CD4-positive, alpha-beta T cell treated with Interleukin-15 for 1 hour (primary cell): ENCODE measurements around the gene KRTAP2-2.
"Not testable (repeated sequence)": the region's sequence is repeated elsewhere in the genome, so short reads cannot be mapped to it uniquely, and the experiment has no call there.

Experiments used
- DNase-seq: peaks from one replicate; pipeline ENCODE4 v3.0.0-alpha.2; 2020

KRTAP2-2 gene, protein sequence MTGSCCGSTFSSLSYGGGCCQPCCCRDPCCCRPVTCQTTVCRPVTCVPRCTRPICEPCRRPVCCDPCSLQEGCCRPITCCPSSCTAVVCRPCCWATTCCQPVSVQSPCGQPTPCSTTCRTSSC

DNA sequence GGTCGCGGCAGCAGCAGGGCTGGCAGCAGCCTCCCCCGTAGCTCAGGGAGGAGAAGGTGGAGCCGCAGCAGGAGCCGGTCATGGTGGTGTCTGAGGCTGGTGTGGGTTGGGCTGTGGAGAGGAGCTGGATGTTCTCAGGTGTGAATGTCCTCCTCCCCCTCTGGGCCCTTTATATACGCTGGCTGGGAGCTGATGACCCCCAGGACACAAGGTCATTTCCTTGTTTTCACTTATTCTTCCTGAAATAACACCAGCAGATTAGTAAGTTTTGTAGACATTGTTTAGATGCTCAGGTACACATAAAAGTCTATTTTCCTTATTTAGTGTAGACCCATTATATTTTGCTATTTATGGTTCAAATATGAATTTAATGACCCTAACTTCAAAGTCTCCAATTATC, at the start of gene KRTAP2-2:
TSS of gene KRTAP2-2 (minus strand) at position 101 of the 400 bp plus-strand sequence. CDS start at position 82, 19 bp downstream.
- not testable (repeated sequence) for DNase-seq

DNA sequence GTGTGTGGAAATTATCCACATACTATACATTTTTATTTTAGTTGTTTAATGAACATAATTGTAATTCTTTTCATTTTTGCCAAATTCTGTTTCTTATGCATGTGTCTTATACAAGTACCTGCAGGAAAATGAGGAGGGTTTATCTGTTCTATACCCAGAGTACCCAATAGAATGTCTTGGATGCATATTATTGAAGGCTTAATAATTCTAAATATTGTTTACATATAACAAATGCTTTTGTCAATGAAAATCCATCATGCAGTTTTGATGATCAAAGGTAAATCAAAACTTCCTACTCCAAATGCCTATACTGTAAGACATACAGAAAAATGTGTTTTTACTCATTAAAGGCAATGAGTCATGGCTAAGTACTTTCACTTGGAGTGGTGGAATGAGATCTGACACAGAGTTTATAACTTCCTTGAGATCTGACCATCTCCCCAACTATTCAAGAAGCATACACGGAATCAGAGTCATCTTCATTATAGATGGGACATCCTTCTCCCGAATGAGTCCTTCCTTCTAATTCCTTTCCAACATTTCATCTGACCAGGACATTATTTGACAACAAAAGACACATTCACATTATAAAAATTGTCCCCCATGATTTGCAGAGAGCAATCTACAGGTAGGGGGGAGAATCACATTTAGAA, 49.5 kb upstream of the KRTAP2-2 start:
- not testable (repeated sequence) for DNase-seq

DNA sequence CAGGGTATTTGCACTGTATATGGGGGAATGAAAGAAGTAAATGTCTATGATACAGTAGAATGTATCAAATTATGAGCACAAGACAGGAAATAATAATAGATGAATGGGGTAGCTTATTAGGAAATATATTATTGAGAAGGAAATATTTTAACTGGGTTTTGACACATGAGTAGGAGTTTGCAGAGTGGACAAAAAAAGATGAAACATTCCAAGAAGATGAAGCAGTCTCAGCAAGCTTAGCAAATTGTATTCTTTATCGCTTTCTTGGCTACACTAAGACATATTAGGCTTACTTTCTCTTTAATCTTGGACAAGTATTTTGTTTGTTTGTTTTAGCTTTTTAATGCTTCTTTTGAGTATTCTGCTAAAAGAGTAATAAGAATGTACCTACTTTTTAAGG, 48.9 kb upstream of the KRTAP2-2 start:
- no peak for DNase-seq

DNA sequence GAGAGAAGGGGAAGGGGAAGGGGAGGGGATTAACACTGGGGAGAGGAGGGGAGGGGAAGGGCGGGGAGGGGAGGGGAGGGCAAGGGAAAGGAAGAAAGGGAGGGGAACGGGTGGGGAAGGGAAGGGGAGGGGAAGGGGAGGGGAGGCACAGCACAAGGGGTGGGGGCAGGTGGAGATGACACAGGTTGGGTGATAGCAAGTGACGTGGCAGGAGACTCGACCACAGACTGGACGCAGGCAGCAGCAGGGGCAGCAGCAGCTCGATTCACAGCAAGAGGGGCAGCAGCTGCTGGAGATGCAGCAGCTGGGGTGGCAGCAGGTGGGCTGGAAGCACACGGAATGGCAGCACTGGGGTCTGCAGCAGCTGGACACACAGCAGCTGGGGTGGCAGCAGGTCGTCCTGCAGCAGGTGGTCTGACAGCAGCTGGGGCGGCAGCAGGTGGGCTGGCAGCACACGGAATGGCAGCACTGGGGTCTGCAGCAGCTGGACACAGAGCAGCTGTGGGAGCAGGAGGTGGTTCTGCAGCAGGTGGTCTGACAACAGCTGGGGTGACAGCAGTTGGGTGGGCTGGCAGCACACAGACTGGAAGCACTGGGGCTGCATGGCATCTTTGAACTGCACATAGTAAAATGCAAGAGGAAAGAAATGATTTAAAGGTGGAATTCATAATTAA, 46.7 kb upstream of the KRTAP2-2 start, which contains the start of gene KRTAP4-16:
TSS of gene KRTAP4-16 (minus strand) at position 624 of the 674 bp plus-strand sequence. CDS start at position 624, 0 bp downstream.
- DNase-seq, result no peak

DNA sequence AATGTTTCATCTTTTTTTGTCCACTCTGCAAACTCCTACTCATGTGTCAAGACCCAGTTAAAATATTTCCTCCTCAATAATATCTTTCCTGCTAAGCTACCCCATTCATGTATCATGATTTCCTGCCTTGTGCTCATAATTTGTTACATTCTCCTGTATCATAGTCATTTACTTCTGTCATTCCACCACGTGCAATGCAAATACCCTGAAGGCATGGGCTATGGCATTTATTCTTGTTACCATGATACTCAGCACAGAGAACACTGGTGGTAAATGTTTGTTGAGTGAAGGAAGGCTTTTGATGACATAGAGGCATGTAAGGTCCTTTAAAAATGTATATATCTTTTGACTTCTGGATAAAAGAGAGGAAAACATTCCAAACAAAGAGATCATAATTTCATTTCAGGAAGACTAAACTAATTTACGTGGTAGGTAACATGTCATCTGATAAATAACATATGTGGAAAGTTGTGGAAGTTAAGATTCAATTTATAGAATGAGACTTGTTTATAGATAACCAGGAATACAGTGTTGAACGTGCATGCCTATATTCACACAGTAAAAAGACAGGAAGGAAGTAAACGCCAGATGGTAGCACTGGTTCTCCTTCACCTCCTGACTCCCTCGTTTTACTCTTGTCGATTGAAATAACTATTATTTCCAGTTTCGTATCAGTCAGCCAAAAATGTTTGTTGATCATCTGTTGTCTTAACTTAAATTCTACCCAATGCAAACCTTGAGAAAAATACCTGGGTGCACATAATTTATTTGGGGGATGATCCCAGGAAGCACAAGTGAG, 44.9 kb upstream of the KRTAP2-2 start:
- not testable (repeated sequence) for DNase-seq

DNA sequence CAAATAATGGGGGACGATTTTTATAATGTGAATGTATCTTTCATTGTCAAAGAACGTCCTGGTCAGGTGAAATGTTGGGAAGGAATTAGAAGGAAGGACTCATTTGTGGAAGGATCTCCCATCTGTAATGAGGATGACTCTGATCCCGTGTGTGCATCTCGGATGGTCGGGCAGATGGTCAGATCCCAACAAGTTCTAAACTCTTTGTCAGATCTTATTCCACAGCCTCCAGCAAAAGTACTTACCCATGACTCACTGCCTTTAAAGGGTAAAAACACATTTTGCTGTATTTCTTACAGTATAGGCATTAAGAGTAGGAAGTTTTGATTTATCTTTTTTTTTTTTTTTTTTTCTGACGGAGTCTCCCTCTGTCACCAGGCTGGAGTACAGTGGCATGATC, 43.5 kb upstream of the KRTAP2-2 start:
- no peak for DNase-seq

DNA sequence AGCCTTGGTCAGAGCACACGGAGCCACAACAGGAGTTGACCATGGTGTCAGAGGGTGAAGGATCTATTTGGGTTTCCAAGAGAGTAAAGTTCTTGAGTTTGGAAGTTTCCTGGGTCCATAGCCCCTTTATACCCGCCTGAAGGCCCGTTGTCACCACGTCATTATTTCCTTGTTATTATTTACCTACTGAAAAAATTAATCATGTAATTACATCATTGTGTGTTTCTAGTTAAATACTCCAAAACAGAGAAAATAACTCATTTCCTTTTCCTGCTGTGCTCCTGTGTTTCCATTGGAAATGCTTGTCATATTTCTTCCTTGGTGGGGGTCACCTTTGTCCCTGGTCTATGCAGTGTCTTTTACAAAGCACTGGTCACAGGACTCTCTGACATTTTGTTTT, 43.0 kb upstream of the KRTAP2-2 start, which contains the start of gene KRTAP4-8:
TSS of gene KRTAP4-8 (minus strand) at position 101 of the 400 bp plus-strand sequence. CDS start at position 43, 58 bp downstream.
- DNase-seq, result no peak

DNA sequence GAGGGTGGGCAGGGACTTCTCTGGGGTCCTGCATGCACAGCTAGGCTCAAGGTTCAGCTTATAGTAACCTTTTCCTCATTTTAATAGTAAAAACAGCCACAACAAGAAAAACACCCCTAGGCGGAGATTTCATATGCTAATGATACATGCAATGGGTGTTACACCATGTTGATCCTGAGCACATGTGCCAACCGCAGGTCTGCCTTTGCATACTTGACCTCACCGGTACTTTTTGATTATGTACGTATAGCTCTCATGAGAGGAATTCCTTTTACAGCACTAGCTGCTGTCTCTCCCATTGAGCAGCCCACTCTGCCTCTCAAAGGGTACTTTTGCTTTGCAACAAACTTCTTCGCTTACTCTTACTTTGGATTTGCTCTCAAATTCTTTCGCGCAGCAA, 41.0 kb upstream of the KRTAP2-2 start:
- no peak for DNase-seq

DNA sequence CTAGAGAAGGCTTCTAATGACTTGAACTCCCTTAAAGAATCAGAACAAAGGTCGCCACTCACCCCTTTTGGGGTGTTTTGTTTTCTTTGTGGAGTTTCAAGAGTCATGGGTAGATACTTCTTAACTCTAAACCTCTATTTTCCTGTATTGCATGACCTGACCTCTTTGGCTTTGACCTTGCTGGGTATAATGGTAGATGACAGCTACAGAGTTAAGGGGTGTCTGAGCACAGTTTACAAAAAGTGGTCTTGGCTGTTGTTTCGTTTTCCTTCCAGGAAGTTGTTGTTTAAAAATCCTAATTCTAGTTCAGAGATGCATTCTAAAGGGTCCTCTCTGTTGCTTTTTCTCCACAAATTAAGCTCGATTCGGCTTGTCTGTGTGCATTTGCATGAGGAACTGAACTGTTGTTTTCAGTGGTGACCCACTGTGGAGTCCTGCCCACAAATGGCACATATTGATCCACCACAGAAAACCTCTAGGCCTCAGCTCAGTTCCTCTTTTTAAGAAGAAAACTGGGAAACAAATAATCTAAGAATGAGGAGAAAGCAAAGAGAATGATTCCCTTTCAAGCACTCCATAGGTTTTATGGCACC, 33.8 kb upstream of the KRTAP2-2 start:
- DNase-seq, result not testable (repeated sequence)

DNA sequence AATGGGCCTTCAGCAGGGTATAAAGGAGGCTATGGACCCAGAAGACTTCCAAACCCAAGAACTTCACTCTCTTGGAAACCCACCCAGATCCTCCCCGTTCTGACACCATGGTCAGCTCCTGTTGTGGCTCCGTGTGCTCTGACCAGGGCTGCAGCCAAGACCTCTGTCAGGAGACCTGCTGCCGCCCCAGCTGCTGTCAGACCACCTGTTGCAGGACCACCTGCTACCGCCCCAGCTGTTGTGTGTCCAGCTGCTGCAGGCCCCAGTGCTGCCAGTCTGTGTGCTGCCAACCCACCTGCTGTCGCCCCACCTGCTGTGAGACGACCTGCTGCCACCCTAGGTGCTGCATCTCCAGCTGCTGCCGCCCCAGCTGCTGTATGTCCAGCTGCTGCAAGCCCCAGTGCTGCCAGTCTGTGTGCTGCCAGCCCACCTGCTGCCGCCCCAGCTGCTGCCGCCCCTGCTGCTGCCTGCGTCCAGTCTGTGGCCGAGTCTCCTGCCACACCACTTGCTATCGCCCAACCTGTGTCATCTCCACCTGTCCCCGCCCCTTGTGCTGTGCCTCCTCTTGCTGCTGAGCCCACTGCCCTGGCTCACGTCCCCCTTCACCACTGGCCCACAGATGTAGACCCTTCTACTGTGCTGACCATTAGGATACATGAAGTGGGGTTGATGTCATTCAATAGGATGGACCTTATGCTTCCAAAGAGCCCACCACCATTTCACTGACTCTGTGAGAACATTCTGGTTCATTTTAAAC, 29.2 kb upstream of the KRTAP2-2 start, which contains the start of gene KRTAP4-7:
TSS of gene KRTAP4-7 (plus strand) at position 51 of the 757 bp plus-strand sequence. CDS start at position 108, 57 bp downstream.
- DNase-seq, result not testable (repeated sequence)

DNA sequence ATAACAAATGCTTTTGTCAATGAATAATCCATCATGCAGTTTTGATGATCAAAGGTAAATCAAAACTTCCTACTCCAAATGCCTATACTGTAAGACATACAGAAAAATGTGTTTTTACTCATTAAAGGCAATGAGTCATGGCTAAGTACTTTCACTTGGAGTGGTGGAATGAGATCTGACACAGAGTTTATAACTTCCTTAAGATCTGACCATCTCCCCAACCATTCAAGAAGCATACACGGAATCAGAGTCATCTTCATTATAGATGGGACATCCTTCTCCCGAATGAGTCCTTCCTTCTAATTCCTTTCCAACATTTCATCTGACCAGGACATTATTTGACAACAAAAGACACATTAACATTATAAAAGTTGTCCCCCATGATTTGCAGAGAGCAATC, 28.4 kb upstream of the KRTAP2-2 start:
- DNase-seq, result not testable (repeated sequence)

DNA sequence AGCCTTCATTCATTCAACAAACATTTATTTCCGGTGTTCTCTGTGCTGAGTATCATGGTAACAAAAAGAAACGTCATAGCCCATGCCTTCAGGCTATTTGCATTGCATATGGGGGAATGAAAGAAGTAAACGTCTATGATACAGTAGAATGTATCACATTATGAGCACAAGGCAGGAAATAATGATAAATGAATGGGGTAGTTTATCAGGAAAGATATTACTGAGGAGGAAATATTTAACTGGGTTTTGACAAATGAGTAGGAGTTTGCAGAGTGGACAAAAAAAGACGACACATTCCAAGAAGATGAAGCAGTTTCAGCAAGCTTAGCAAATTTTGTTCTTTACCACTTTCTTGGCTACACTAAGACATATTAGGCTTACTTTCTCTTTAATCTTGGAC, 27.6 kb upstream of the KRTAP2-2 start:
- DNase-seq, result no peak

DNA sequence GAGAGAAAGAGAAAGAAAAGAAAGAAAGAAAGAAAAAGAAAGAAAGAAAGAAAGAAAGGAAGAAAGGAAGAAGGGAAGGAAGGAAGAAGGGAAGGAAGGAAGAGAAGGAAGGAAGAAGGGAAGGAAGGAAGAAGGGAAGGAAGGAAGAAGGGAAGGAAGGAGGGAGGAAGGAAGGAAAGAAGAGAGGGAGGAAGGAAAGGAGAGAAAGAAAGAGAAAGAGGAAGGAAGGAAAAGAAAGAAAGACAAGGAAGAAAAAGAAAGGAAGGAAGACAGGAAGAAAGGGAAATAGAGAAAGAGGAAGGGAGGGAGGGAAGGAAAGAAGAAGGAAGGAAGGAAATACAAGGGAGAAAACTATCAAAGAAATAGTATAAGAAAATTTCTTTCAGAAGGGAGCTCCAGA, 21.8 kb upstream of the KRTAP2-2 start:
- no peak for DNase-seq

DNA sequence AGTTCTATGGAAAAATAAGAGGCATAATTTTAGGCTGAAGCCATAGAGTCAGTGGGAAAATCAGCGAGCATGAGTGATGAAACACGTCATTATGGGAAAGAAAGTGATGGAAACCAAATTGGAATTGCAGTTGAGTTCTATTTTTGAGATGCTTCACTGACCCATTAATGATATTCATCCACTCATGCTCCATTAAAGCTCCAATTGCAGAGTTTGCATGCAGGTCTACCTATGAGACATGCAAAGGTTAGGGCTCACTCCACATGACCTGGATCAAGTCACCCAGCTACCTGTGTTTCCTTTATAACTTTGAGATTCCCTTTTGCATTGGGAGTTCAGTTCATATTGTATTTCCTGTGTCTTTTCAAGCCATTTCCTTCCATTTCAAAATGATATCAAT, 18.6 kb upstream of the KRTAP2-2 start:
- DNase-seq, result no peak

DNA sequence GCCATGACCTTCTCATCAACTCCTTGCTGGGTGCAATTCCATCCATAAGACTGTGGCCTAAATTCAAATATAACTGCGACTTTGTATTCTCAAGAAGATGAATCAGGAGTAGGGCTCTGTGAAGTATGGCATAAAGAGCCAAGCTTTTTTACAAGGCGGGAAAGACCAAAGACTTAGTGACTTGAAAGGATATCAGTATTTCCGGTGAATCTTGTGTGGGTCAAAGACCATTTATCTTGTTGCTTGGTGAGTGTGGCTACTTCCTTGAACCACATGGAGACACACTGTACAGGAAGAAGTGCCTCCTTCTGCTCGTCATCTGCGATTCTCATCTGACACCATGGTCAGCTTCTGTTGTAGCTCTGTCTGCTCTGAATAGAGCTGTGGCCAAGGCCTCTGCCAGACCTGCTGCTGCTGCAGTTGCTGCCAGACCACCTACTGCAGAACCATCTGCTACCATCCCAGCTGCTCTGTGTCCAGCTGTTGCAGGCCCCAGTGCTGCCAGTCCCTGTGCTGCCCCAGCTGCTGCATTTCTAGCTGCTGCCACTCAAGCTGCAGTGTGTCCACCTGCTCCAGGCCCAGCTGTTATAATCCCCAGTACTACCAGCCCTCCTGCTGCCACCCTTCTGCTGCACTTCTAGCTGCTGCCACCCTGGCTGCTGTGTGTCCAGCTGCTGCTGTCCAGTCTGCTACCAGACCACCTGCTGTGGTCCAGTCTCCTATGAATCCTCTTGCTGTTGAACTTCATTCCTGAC, 16.8 kb upstream of the KRTAP2-2 start:
- DNase-seq, result no peak

DNA sequence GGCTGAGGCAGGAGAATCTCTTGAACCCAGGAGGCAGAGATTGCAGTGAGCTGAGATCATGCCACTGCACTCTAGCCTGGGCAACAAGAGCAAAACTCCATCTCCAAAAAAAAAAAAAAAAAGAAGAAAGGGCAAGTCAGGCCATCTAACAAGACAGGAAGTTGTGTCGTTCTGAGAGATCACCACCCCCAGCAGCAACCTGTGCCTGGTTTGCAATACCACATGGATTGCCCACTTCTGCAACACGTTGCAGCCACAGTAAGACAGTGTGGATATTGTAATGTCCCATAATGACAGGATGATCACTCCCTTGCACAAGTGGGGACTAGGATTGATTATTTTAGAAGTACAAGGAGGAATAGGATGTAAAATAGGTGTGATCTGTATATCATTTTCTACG, 14.0 kb upstream of the KRTAP2-2 start:
- DNase-seq, result no peak

DNA sequence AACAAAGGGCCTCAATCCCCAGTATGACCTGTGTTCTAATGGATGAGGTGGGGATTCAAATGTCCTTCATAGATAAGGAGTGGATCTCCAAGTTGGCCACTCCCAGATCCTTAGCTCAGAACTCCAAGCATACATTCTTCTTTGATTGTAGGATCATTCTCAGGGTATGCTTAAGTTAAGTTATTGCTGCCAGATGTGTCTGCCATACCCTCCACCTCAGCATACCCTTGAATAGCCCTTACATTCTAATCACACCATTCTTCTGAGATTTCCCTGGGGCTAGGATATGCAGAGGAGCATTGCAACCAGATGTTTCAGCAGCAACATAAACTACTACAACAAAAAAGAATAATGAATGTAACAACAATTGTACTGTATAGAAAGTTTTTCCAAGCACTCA, 12.3 kb upstream of the KRTAP2-2 start:
- no peak for DNase-seq

DNA sequence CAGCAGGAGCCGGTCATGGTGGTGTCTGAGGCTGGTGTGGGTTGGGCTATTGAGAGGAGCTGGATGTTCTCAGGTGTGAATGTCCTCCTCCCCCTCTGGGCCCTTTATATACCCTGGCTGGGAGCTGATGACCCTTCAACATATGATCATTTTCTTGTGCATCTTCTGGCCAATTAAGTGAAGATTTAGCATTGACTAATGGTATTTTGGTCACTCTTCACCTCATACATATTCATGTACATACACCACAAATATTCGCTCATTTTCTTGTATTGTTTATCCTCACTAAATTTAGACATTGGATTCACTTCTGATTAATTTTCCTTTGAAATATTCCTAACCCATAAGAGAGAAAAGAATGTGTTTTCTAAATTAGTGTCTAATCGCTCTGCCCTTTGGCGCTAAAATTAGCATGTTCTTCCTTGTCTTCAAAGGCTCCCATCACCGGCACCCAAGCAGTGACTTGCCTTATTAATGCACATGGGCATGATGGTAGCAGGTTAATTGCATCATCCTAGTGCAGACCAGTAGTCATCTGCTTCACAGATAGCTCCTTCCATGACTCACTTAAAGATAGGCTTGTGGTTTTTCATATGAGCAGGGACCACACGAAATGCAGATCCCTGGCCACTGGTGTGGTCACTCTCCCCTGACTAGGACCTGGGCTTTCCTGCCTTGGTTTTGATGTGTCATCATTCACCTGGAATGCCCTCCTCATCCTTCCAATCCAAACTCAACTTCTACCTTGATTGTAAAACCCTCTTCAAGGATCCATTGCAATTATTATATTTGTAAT, 11.0 kb upstream of the KRTAP2-2 start, which contains the start of gene KRTAP2-4:
TSS of gene KRTAP2-4 (minus strand) at position 51 of the 796 bp plus-strand sequence. CDS start at position 17, 34 bp downstream.
- DNase-seq, result no peak

DNA sequence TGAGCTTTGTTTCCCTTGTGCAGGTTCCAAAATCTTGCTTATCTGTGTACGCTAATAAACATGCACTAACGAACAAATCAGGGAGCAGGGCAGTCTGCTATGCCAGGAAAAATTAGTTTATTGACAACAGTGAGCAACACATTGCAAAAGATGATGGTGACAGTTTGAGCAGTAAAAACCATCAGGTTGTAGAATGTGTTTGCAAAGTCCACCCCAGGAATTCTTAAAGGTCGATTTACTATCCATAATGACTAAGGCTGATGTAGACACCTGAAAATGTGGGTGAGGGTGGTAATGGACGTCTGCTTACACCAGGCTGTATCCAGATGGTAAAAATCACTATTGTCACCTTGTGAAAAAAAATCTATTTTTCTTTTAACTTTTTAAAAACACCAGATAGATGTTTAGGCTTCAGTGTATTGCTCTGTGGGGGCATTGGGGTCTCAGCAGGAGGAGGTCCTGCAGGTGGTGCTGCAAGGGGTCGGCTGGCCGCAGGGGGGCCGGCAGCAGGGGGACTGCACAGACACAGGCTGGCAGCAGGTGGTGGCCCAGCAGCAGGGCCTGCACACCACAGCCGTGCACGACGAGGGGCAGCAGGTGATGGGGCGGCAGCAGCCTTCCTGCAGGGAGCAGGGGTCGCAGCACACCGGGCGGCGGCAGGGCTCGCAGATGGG, 10.1 kb upstream of the KRTAP2-2 start:
- not testable (repeated sequence) for DNase-seq
